SK-N-DZ (cell line): ENCODE measurements around the gene LEMD1.
"Not testable (repeated sequence)": the region's sequence is repeated elsewhere in the genome, so short reads cannot be mapped to it uniquely, and the experiment has no call there.

Experiments used
- DNase-seq: peaks from one replicate; pipeline ENCODE4 v3.0.0-alpha.2; 2015; ENCODE audit warnings: low spot score

The LEMD1 gene

GRCh38 chr1:205382561-205382960 lies 39.3 kb downstream of the LEMD1 start:
- no peak for DNase-seq

GRCh38 chr1:205381305-205381704 lies 40.6 kb downstream of the LEMD1 start:
- no peak for DNase-seq

- DNase-seq: no peak
Observed at GRCh38 chr1:205380882-205381281, 41.0 kb downstream of the LEMD1 start.

GRCh38 chr1:205379056-205379455 lies 42.8 kb downstream of the LEMD1 start:
- no peak for DNase-seq

- DNase-seq: no peak
Observed at GRCh38 chr1:205377355-205377754, 44.5 kb downstream of the LEMD1 start.

- no peak for DNase-seq
Observed at GRCh38 chr1:205376739-205377138, 45.1 kb downstream of the LEMD1 start.

- peak; percentile 58 for DNase-seq
Observed at GRCh38 chr1:205375835-205376545, 45.9 kb downstream of the LEMD1 start.

GRCh38 chr1:205374210-205375078 lies 47.4 kb downstream of the LEMD1 start:
- no peak for DNase-seq

GRCh38 chr1:205373798-205374175 lies 48.1 kb downstream of the LEMD1 start:
- DNase-seq: no peak

- no peak for DNase-seq
Observed at GRCh38 chr1:205373022-205373797, 48.6 kb downstream of the LEMD1 start.

GRCh38 chr1:205371871-205372660 lies 49.8 kb downstream of the LEMD1 start:
- DNase-seq: no peak

GRCh38 chr1:205370780-205371179 lies 51.1 kb downstream of the LEMD1 start:
- no peak for DNase-seq

GRCh38 chr1:205369701-205370123 lies 52.1 kb downstream of the LEMD1 start:
- no peak for DNase-seq

- no peak for DNase-seq
Observed at GRCh38 chr1:205368478-205368877, 53.4 kb downstream of the LEMD1 start.

- DNase-seq: no peak
Observed at GRCh38 chr1:205365945-205366463, 55.9 kb downstream of the LEMD1 start.

GRCh38 chr1:205365086-205365485 lies 56.8 kb downstream of the LEMD1 start:
- not testable (repeated sequence) for DNase-seq

- DNase-seq: no peak
Observed at GRCh38 chr1:205360891-205361290, 61.0 kb downstream of the LEMD1 start.

- DNase-seq: peak; percentile 68
Observed at GRCh38 chr1:205359771-205360565, 61.9 kb downstream of the LEMD1 start.

- no peak for DNase-seq
Observed at GRCh38 chr1:205358579-205358978, 63.3 kb downstream of the LEMD1 start.

- DNase-seq: no peak
Observed at GRCh38 chr1:205357567-205357966, 64.3 kb downstream of the LEMD1 start.
